HepG2 (cell line): ENCODE data around the gene OR10P1. TPM values are rescaled to one million over a fixed set of nuclear protein-coding genes. Genes with fewer than 3 reads are reported as not detected.

Source experiments
- ATAC-seq: fragments of 200-7000 bp; cut with Tn5 transposase; 3 replicates; pipeline ENCODE4 v1.9.1; 2020; ENCODE audit warnings: mild to moderate bottlenecking, moderate library complexity
- BruUV-seq: library from RNA; stranded (reverse); fragments of 400-500 nt; replicated peaks from 2 replicates; lab custom pipeline; 2021; lab: Mats Ljungman, UMichigan
- CTCF ChIA-PET: fragments of 300-600 bp; formaldehyde crosslinking; extraction: SDS; loops from one replicate; lab custom pipeline; 2021; ENCODE audit warnings: low total read pairs, inconsistent platforms, low intra/inter-chr PET ratio; lab: Yijun Ruan, JAX
- POLR2A ChIA-PET: fragments of 350-600 bp; sonication (Branson Sonifier 250); formaldehyde crosslinking; loops from one replicate; lab custom pipeline; 2020; ENCODE audit warnings: antibody characterized with exemption, inconsistent platforms; lab: Yijun Ruan, JAX
- DNase-seq: peaks from one replicate; pipeline ENCODE4 v3.0.0-alpha.2; 2015; ENCODE audit warnings: low spot score
- FAIRE-seq: peaks from 3 replicates; lab custom pipeline; 2011; peaks lifted over from hg19 to GRCh38; lab: Jason Lieb, UNC
- H2AFZ ChIP-seq: one replicate; pipeline ENCODE4 v1.6.1; 2011; ENCODE audit warnings: low read length, inconsistent platforms
- H3K27ac ChIP-seq: fragments of 300-600 bp; 3 replicates; pipeline ENCODE4 v1.8.0; 2011; ENCODE audit warnings: mixed run types, mild to moderate bottlenecking, mixed read lengths, low read length, inconsistent platforms; ENCODE audit not compliant: insufficient read depth; ENCODE audit errors: extremely low read length
- H3K27me3 ChIP-seq, 2 experiments: fragments of 200-600 bp in 1 of 2; 2 replicates in 1 of 2; 3 replicates in 1 of 2; pipeline versions ENCODE4 v1.6.0 to v1.8.0; 2011; ENCODE audit warnings: low read length in 2 of 2, mild to moderate bottlenecking in 2 of 2, moderate library complexity in 2 of 2, inconsistent platforms in 1 of 2; ENCODE audit not compliant: insufficient read depth in 2 of 2, control insufficient read depth in 1 of 2
- H3K36me3 ChIP-seq, 2 experiments: fragments of 200-600 bp in 1 of 2; replicated peaks in 1 of 2; 2 replicates in 1 of 2; 3 replicates in 1 of 2; pipeline versions ENCODE4 v1.5.1 to v1.8.0; 2011; ENCODE audit warnings: low read length in 2 of 2, inconsistent platforms in 1 of 2; ENCODE audit not compliant: insufficient read depth in 2 of 2, control insufficient read depth in 1 of 2
- H3K4me1 ChIP-seq: 2 replicates; pipeline ENCODE4 v1.5.1; 2012; ENCODE audit warnings: low read length, inconsistent platforms; ENCODE audit not compliant: insufficient read depth
- H3K4me2 ChIP-seq: 2 replicates; pipeline ENCODE4 v1.6.0; 2011; ENCODE audit warnings: low read depth, low read length, inconsistent platforms
- H3K4me3 ChIP-seq, 3 experiments: fragments of 200-600 bp in 1 of 3; sonication (generic), shearing (Covaris generic) in 1 of 3; replicated peaks in 1 of 3; 2 replicates each; pipeline ENCODE4 v1.5.1; 2011 to 2016; ENCODE audit warnings: low read length in 3 of 3, inconsistent platforms in 2 of 3, low read depth in 2 of 3, mild to moderate bottlenecking in 2 of 3, control low read depth in 1 of 3, mixed read lengths in 1 of 3; ENCODE audit not compliant: insufficient read depth in 1 of 3
- H3K79me2 ChIP-seq: one replicate; pipeline ENCODE4 v1.6.1; 2011; ENCODE audit warnings: low read length, inconsistent platforms; ENCODE audit not compliant: insufficient read depth
- H3K9ac ChIP-seq: 2 replicates; pipeline ENCODE4 v1.6.0; 2011; ENCODE audit warnings: mild to moderate bottlenecking, low read depth, low read length, inconsistent platforms; ENCODE audit not compliant: insufficient read depth
- H3K9me3 ChIP-seq: 2 replicates; pipeline ENCODE4 v1.5.1; 2012; ENCODE audit warnings: mild to moderate bottlenecking, low read length
- H4K20me1 ChIP-seq: 2 replicates; pipeline ENCODE4 v1.6.0; 2011; ENCODE audit warnings: inconsistent platforms, mild to moderate bottlenecking, low read length, moderate library complexity; ENCODE audit not compliant: insufficient read depth
- GATAD2A ChIP-seq: IDR thresholded peaks from 2 replicates; pipeline ENCODE4 v1.6.1; 2016
- HHEX ChIP-seq: IDR thresholded peaks from 2 replicates; pipeline ENCODE4 v1.6.1; 2016; ENCODE audit warnings: control low read depth
- HNRNPLL ChIP-seq: fragments of 200-400 bp; formaldehyde crosslinking; IDR thresholded peaks from 2 replicates; pipeline ENCODE4 v1.6.1; 2017; ENCODE audit warnings: mild to moderate bottlenecking, low read depth, low read length; ENCODE audit not compliant: poor library complexity, severe bottlenecking
- KLF11 ChIP-seq: IDR thresholded peaks from 2 replicates; pipeline ENCODE4 v1.6.1; 2016; ENCODE audit warnings: missing compliant biosample characterization
- MAFK ChIP-seq, 2 experiments: IDR thresholded peaks in 1 of 2; conservative IDR thresholded peaks in 1 of 2; 2 replicates each; pipeline ENCODE4 v1.6.1; 2011; ENCODE audit warnings: improper control_type of control experiment in 2 of 2, low read length in 2 of 2
- NKX3-1 ChIP-seq: sonication (generic); formaldehyde crosslinking; IDR thresholded peaks from 2 replicates; pipeline ENCODE4 v1.5.0; 2020; ENCODE audit warnings: missing genetic modification reagents
- NPAS2 ChIP-seq: sonication (generic); formaldehyde crosslinking; IDR thresholded peaks from 2 replicates; pipeline ENCODE4 v1.8.0; 2022; ENCODE audit warnings: mild to moderate bottlenecking, missing genetic modification reagents, borderline replicate concordance
- POLR2AphosphoS5 ChIP-seq: IDR thresholded peaks from 2 replicates; pipeline ENCODE4 v1.6.1; 2012; ENCODE audit warnings: low read depth, low read length
- RFX1 ChIP-seq: fragments of 450-650 bp; IDR thresholded peaks from 2 replicates; pipeline ENCODE4 v1.6.1; 2017
- SOX13 ChIP-seq, 3 experiments: fragments of 450-650 bp in 1 of 3; sonication (generic) in 1 of 3; formaldehyde crosslinking in 1 of 3; IDR thresholded peaks in 2 of 3; conservative IDR thresholded peaks in 1 of 3; 2 replicates each; pipeline versions ENCODE4 v1.5.0 to v1.6.1; 2016 to 2020; ENCODE audit warnings: antibody characterized with exemption in 1 of 3, mild to moderate bottlenecking in 1 of 3, missing compliant biosample characterization in 1 of 3, missing genetic modification reagents in 1 of 3, moderate library complexity in 1 of 3
- TMF1 ChIP-seq: sonication (generic); formaldehyde crosslinking; IDR thresholded peaks from 2 replicates; pipeline ENCODE4 v1.8.1; 2022; ENCODE audit warnings: low read depth, missing genetic modification reagents
- ZBTB42 ChIP-seq: sonication (generic); formaldehyde crosslinking; IDR thresholded peaks from 2 replicates; pipeline ENCODE4 v1.5.0; 2020; ENCODE audit warnings: mild to moderate bottlenecking, missing genetic modification reagents
- ZNF234 ChIP-seq: sonication (generic); formaldehyde crosslinking; conservative IDR thresholded peaks from 2 replicates; pipeline ENCODE4 v1.5.1; 2020; ENCODE audit warnings: mild to moderate bottlenecking, missing genetic modification reagents
- ZNF44 ChIP-seq: sonication (generic); formaldehyde crosslinking; IDR thresholded peaks from 2 replicates; pipeline ENCODE4 v1.5.1; 2020; ENCODE audit warnings: mild to moderate bottlenecking, missing genetic modification reagents
- ZNF510 ChIP-seq: sonication (generic); formaldehyde crosslinking; IDR thresholded peaks from 2 replicates; pipeline ENCODE4 v1.4.0; 2020; ENCODE audit warnings: low read depth, mild to moderate bottlenecking, missing genetic modification reagents
- ZNF713 ChIP-seq: sonication (generic); formaldehyde crosslinking; IDR thresholded peaks from 2 replicates; pipeline ENCODE4 v1.4.0; 2020; ENCODE audit warnings: mild to moderate bottlenecking, missing genetic modification reagents
- ZNF883 ChIP-seq: sonication (generic); formaldehyde crosslinking; IDR thresholded peaks from 2 replicates; pipeline ENCODE4 v1.5.1; 2020; ENCODE audit warnings: mild to moderate bottlenecking, missing genetic modification reagents; ENCODE audit errors: not compliant biosample characterization
- WGBS: methylation state at CpG from one replicate; pipeline ENCODE4 v1.1.6; 2017; ENCODE audit warnings: low lambda C conversion rate; 5-methylcytosine and 5-hydroxymethylcytosine counted together
- in situ Hi-C: cut with HindIII; loops from 2 replicates; pipeline ENCODE4 v1.10.0; 2017; ENCODE audit warnings: low pct_unique_long_range_greater_than_20kb; ENCODE audit not compliant: extremely low pct_ligation_motif_present
- intact Hi-C: fragments of 100-400 bp; cut with micrococcal nuclease; formaldehyde crosslinking; loops from one replicate; pipeline ENCODE4 v1.10.0; 2022; ENCODE audit not compliant: unreplicated experiment
- polyA plus RNA-seq, 8 experiments: library from polyadenylated mRNA; depleted of rRNA in 3 of 8; stranded (reverse) in 7 of 8; unstranded in 1 of 8; fragments of >200 nt; fragmentation: Illumina TruSeq in 4 of 8; extraction: Trizol in 4 of 8; gene quantifications; 2 replicates each; pipeline versions ENCODE4 v1.2.1 to v1.2.3, GENCODE V29; 2011 to 2016; ENCODE audit warnings: low read depth in 4 of 8, missing spikeins in 1 of 8, mixed read lengths in 1 of 8; ENCODE audit not compliant: insufficient read depth in 1 of 8
- total RNA-seq, 5 experiments: library from RNA; depleted of rRNA; stranded (reverse); fragments of >200 nt; fragmentation: Illumina TruSeq; extraction: Trizol; gene quantifications; 2 replicates each; pipeline ENCODE4 v1.2.3, GENCODE V29; 2016; ENCODE audit warnings: low read depth in 1 of 5

OR10P1 gene
- total and polyA plus RNA-seq, 2 of the 13 experiments (the other 11 are each of a cell fraction or from before 2014, with no cell fraction given), result not detected

GRCh38 chr12:55610598-55610997 is 26.1 kb upstream of the OR10P1 start:
- H3K4me1 ChIP-seq, result peaks cover 14% of the 10 kb centered on the region; the same call in 1 of the 2 replicates
- H3K4me3 ChIP-seq, result no peak overlapping the region
- H4K20me1 ChIP-seq, result no peaks in the 10 kb centered on the region
- no peak overlapping the region for H3K9ac ChIP-seq
- ATAC-seq (no peak), DNase-seq (no peak), FAIRE-seq (no peak)
- TF ChIP-seq HNRNPLL (no peak), ZNF713 (CRISPR knock-in tag) (no peak), NPAS2 (CRISPR knock-in tag) (no peak), TMF1 (CRISPR knock-in tag) (no peak), ZNF883 (no peak), HHEX (CRISPR knock-in tag) (no peak), RFX1 (no peak), POLR2AphosphoS5 (no peak), MAFK (conservative IDR thresholded peaks at IDR 0.05 in 1 of 2, IDR thresholded peaks at IDR 0.05 in 1 of 2; ENCODE audit: low read length in 2 of 2) (no peak), NKX3-1 (CRISPR knock-in tag) (no peak), KLF11 (no peak), ZNF510 (CRISPR knock-in tag) (no peak), GATAD2A (CRISPR knock-in tag) (no peak), SOX13 (IDR thresholded peaks at IDR 0.05) (no peak), SOX13 (CRISPR knock-in tag; conservative IDR thresholded peaks at IDR 0.05 in 1 of 2, IDR thresholded peaks at IDR 0.05 in 1 of 2) (no peak), ZNF234 (CRISPR knock-in tag) (no peak), ZBTB42 (no peak), ZNF44 (no peak)
- no peak overlapping the region for H3K4me2 ChIP-seq
- H3K27ac ChIP-seq, result no peak overlapping the region
- no peaks in the 10 kb centered on the region for H3K27me3 ChIP-seq
- H3K36me3 ChIP-seq, result no peaks in the 10 kb centered on the region
- intact Hi-C loops, result no loop called here
- H3K9me3 ChIP-seq, result peaks cover 6% of the 10 kb centered on the region; the same call in 1 of the 2 replicates
- WGBS, result 0% methylated on average over 1 of the region's 1 CpG
- H2AFZ ChIP-seq, result no peak overlapping the region
- ChIA-PET POLR2A (no interaction called here), CTCF (no interaction called here)
- no TSS peak for BruUV-seq
- no peaks in the 10 kb centered on the region for H3K79me2 ChIP-seq
- in situ Hi-C loops, result loop anchor here (10.0 kb wide), 1 partner anchor 416 kb away; no protein-coding TSS in a partner anchor
